ENCODE data around the gene C1QL4.

- TF ChIP-seq FOXK1 (CRISPR knock-in tag; IDR thresholded peaks at IDR 0.05; ENCODE audit: borderline replicate concordance) (no peak), EZH2 (IDR thresholded peaks at IDR 0.05; ENCODE audit: borderline replicate concordance, low read depth, low read length) (no peak), HES1 (IDR thresholded peaks at IDR 0.05; ENCODE audit: low read depth) (no peak), TBL1XR1 (IDR thresholded peaks at IDR 0.05; ENCODE audit: low read length in 2 of 2) (no peak), MTA3 (IDR thresholded peaks at IDR 0.05; ENCODE audit: borderline replicate concordance) (no peak), POLR2A (conservative IDR thresholded peaks at IDR 0.05) (no peak)
- TF ChIP-seq, protein P1, sequence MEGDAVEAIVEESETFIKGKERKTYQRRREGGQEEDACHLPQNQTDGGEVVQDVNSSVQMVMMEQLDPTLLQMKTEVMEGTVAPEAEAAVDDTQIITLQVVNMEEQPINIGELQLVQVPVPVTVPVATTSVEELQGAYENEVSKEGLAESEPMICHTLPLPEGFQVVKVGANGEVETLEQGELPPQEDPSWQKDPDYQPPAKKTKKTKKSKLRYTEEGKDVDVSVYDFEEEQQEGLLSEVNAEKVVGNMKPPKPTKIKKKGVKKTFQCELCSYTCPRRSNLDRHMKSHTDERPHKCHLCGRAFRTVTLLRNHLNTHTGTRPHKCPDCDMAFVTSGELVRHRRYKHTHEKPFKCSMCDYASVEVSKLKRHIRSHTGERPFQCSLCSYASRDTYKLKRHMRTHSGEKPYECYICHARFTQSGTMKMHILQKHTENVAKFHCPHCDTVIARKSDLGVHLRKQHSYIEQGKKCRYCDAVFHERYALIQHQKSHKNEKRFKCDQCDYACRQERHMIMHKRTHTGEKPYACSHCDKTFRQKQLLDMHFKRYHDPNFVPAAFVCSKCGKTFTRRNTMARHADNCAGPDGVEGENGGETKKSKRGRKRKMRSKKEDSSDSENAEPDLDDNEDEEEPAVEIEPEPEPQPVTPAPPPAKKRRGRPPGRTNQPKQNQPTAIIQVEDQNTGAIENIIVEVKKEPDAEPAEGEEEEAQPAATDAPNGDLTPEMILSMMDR (IDR thresholded peaks at IDR 0.05 in 2 of 3, conservative IDR thresholded peaks at IDR 0.05 in 1 of 3; ENCODE audit: insufficient read depth in 2 of 3, low read depth in 1 of 3, low read length in 3 of 3) = no peak
- TF ChIP-seq, protein P2, sequence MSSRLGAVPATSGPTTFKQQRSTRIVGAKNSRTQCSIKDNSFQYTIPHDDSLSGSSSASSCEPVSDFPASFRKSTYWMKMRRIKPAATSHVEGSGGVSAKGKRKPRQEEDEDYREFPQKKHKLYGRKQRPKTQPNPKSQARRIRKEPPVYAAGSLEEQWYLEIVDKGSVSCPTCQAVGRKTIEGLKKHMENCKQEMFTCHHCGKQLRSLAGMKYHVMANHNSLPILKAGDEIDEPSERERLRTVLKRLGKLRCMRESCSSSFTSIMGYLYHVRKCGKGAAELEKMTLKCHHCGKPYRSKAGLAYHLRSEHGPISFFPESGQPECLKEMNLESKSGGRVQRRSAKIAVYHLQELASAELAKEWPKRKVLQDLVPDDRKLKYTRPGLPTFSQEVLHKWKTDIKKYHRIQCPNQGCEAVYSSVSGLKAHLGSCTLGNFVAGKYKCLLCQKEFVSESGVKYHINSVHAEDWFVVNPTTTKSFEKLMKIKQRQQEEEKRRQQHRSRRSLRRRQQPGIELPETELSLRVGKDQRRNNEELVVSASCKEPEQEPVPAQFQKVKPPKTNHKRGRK (tag; IDR thresholded peaks at IDR 0.05) = no peak
Measured at GRCh38 chr12:49293056-49293956, 43.7 kb downstream of the C1QL4 start.

Data from K562 (cell line).